HepG2 (cell line): ENCODE measurements around the gene MISP3. TPM values are rescaled to one million over a fixed set of nuclear protein-coding genes. Genes with fewer than 3 reads are reported as not detected.

ENCODE experiments used
- AHR ChIP-seq: IDR thresholded peaks from 2 replicates; pipeline ENCODE4 v1.6.1; 2018; ENCODE audit warnings: missing genetic modification reagents, missing compliant biosample characterization
- CHD4 ChIP-seq: fragments of 200-600 bp; sonication (generic); IDR thresholded peaks from 2 replicates; pipeline ENCODE4 v1.7.0; 2017; ENCODE audit warnings: mild to moderate bottlenecking, low read length, borderline replicate concordance
- DR1 ChIP-seq: sonication (generic); formaldehyde crosslinking; IDR thresholded peaks from 2 replicates; pipeline ENCODE4 v1.8.0; 2021; ENCODE audit warnings: mild to moderate bottlenecking, missing genetic modification reagents, inconsistent platforms
- HIVEP1 ChIP-seq: sonication (generic); formaldehyde crosslinking; IDR thresholded peaks from 2 replicates; pipeline ENCODE4 v1.4.0; 2020; ENCODE audit warnings: mild to moderate bottlenecking, missing genetic modification reagents
- IRF2 ChIP-seq: IDR thresholded peaks from 2 replicates; pipeline ENCODE4 v1.6.1; 2018; ENCODE audit warnings: missing genetic modification reagents, missing compliant biosample characterization
- NFIC ChIP-seq: IDR thresholded peaks from 2 replicates; pipeline ENCODE4 v1.6.1; 2012; ENCODE audit warnings: mild to moderate bottlenecking, low read length, inconsistent platforms
- NR1H2 ChIP-seq: sonication (generic); formaldehyde crosslinking; IDR thresholded peaks from 2 replicates; pipeline ENCODE4 v1.8.1; 2022; ENCODE audit warnings: low read depth, missing genetic modification reagents, borderline replicate concordance
- NR2F2 ChIP-seq: IDR thresholded peaks from 2 replicates; pipeline ENCODE4 v1.6.1; 2012; ENCODE audit warnings: low read depth, inconsistent platforms, borderline replicate concordance
- RCOR2 ChIP-seq: IDR thresholded peaks from 2 replicates; pipeline ENCODE4 v1.6.1; 2016; ENCODE audit warnings: missing biosample characterization, missing genetic modification reagents
- SIN3A ChIP-seq: IDR thresholded peaks from 2 replicates; pipeline ENCODE4 v1.6.1; 2011; ENCODE audit warnings: low read depth, mild to moderate bottlenecking, control low read depth, low read length, borderline replicate concordance
- SMC3 ChIP-seq: IDR thresholded peaks from 2 replicates; pipeline ENCODE4 v1.6.1; 2011; ENCODE audit warnings: low read length, improper control_type of control experiment
- SP5 ChIP-seq: IDR thresholded peaks from 2 replicates; pipeline ENCODE4 v1.6.1; 2016; ENCODE audit warnings: low read depth, borderline replicate concordance
- SRF ChIP-seq: IDR thresholded peaks from 2 replicates; pipeline ENCODE4 v1.6.1; 2011; ENCODE audit warnings: mild to moderate bottlenecking, low read depth, low read length, moderate library complexity
- XRCC5 ChIP-seq: fragments of 200-400 bp; formaldehyde crosslinking; optimal IDR thresholded peaks from 2 replicates; pipeline ENCODE3; 2017; ENCODE audit warnings: mild to moderate bottlenecking, low read length
- YY1 ChIP-seq: IDR thresholded peaks from 2 replicates; pipeline ENCODE4 v1.6.1; 2011; ENCODE audit warnings: low read length, low read depth, moderate library complexity, mild to moderate bottlenecking; ENCODE audit not compliant: insufficient read depth, insufficient replicate concordance
- ZBTB42 ChIP-seq: sonication (generic); formaldehyde crosslinking; IDR thresholded peaks from 2 replicates; pipeline ENCODE4 v1.5.0; 2020; ENCODE audit warnings: mild to moderate bottlenecking, missing genetic modification reagents
- ZC3H13 ChIP-seq: sonication (generic); formaldehyde crosslinking; IDR thresholded peaks from 2 replicates; pipeline ENCODE4 v1.8.1; 2023; ENCODE audit warnings: mild to moderate bottlenecking, missing genetic modification reagents, moderate library complexity
- ZFP36L1 ChIP-seq: sonication (generic); formaldehyde crosslinking; IDR thresholded peaks from 2 replicates; pipeline ENCODE4 v1.8.0; 2022; ENCODE audit warnings: mild to moderate bottlenecking, missing genetic modification reagents, moderate library complexity
- ZFX ChIP-seq: sonication (generic); formaldehyde crosslinking; IDR thresholded peaks from 2 replicates; pipeline ENCODE4 v1.4.0; 2020; ENCODE audit warnings: mild to moderate bottlenecking, low read depth, missing genetic modification reagents, moderate library complexity
- ZFYVE20 ChIP-seq: sonication (generic); formaldehyde crosslinking; IDR thresholded peaks from 2 replicates; pipeline ENCODE4 v1.8.0; 2023; ENCODE audit warnings: low read depth, mild to moderate bottlenecking, moderate library complexity, missing genetic modification reagents, borderline replicate concordance
- ZNF253 ChIP-seq: sonication (generic); formaldehyde crosslinking; IDR thresholded peaks from 2 replicates; pipeline ENCODE4 v1.8.0; 2022; ENCODE audit warnings: mild to moderate bottlenecking, missing genetic modification reagents, borderline replicate concordance
- ZNF256 ChIP-seq: sonication (generic); formaldehyde crosslinking; conservative IDR thresholded peaks from 2 replicates; pipeline ENCODE4 v1.4.0; 2020; ENCODE audit warnings: missing genetic modification reagents
- ZNF3 ChIP-seq: IDR thresholded peaks from 2 replicates; pipeline ENCODE4 v1.7.0; 2017; ENCODE audit warnings: inconsistent platforms
- polyA plus RNA-seq, 8 experiments: library from polyadenylated mRNA; depleted of rRNA in 3 of 8; stranded (reverse) in 7 of 8; unstranded in 1 of 8; fragments of >200 nt; fragmentation: Illumina TruSeq in 4 of 8; extraction: Trizol in 4 of 8; gene quantifications; 2 replicates each; pipeline versions ENCODE4 v1.2.1 to v1.2.3, GENCODE V29; 2011 to 2016; ENCODE audit warnings: low read depth in 4 of 8, missing spikeins in 1 of 8, mixed read lengths in 1 of 8; ENCODE audit not compliant: insufficient read depth in 1 of 8
- total RNA-seq, 5 experiments: library from RNA; depleted of rRNA; stranded (reverse); fragments of >200 nt; fragmentation: Illumina TruSeq; extraction: Trizol; gene quantifications; 2 replicates each; pipeline ENCODE4 v1.2.3, GENCODE V29; 2016; ENCODE audit warnings: low read depth in 1 of 5
- TF ChIP-seq, protein P1 (sequence below): sonication (generic); formaldehyde crosslinking; IDR thresholded peaks from 2 replicates; pipeline ENCODE4 v1.8.1; 2023; ENCODE audit warnings: mild to moderate bottlenecking, missing genetic modification reagents
- TF ChIP-seq, protein P2 (sequence below): sonication (generic); formaldehyde crosslinking; conservative IDR thresholded peaks from 2 replicates; pipeline ENCODE4 v1.4.0; 2020; ENCODE audit warnings: missing genetic modification reagents
- TF ChIP-seq, protein P3 (sequence below): sonication (generic); formaldehyde crosslinking; IDR thresholded peaks from 2 replicates; pipeline ENCODE4 v1.9.0; 2022; ENCODE audit warnings: missing genetic modification reagents, mild to moderate bottlenecking, borderline replicate concordance
- TF ChIP-seq, protein P4 (sequence below): sonication (generic); formaldehyde crosslinking; IDR thresholded peaks from 2 replicates; pipeline ENCODE4 v1.5.0; 2020; ENCODE audit warnings: missing genetic modification reagents, mild to moderate bottlenecking, borderline replicate concordance

Gene MISP3
- total and polyA plus RNA-seq, 2 of the 13 experiments (the other 11 are each of a cell fraction or from before 2014, with no cell fraction given), result 2.5 to 5.4 TPM

DNA sequence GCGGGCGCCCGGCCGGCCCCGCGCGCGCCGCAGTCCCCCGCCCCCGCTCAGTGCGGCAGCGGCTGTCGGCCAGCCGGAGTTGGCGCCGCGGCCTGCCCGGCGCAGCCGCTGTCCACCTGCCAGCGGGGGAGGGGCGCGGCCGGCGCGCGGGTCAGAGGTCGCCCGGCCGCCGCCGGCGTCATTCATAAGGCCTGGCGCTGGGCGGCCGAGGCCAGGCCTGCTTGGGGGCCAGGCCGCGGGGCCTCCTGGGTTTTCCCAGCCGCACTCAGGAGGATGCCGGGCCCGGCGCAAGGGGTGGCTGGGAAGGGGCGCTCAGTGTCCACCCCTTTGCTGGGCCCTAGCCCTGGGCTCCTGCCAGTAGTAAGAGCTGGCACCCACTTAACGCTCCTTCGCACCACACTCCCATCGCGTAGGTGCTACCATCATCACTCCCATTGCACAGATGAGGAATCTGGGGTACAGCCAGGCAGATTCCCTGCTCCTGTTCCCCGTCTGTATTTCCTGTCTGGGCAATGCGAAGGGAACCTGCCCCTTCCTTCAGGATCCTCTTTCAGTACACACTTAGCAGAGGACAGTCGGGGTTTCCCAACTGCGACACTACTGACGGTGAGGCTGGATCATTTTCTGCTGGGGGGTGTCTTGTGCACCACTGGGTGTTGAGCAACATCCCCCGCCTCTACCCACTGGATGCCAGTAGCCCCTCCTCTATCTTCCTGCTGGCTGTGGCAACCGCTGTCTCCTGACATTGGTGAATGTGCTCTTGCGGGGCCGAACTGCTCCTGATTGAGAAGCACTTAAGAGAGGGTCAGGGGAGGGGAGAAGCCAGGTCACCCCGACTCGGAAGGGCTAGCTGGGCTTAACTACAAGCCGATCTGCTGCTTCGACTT lies 45.8 kb downstream of the MISP3 start (continued):
- TF ChIP-seq, protein P1, sequence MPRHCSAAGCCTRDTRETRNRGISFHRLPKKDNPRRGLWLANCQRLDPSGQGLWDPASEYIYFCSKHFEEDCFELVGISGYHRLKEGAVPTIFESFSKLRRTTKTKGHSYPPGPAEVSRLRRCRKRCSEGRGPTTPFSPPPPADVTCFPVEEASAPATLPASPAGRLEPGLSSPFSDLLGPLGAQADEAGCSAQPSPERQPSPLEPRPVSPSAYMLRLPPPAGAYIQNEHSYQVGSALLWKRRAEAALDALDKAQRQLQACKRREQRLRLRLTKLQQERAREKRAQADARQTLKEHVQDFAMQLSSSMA, result no peak
- TF ChIP-seq SIN3A (no peak; the same call in 1 of the 2 replicates), SMC3 (no peak), XRCC5 (peak; percentile 63), RCOR2 (CRISPR knock-in tag) (no peak), ZFYVE20 (CRISPR knock-in tag) (no peak), HIVEP1 (CRISPR knock-in tag) (peak; percentile 77; the same call in 1 of the 2 replicates), ZNF256 (no peak), ZC3H13 (CRISPR knock-in tag) (peak; percentile 58; the same call in 1 of the 2 replicates), DR1 (no peak), CHD4 (no peak), ZFP36L1 (CRISPR knock-in tag) (peak; percentile 60; the same call in 1 of the 2 replicates), ZBTB42 (CRISPR knock-in tag) (no peak), SRF (no peak), ZNF253 (no peak), NR1H2 (CRISPR knock-in tag) (no peak), NFIC (no peak), NR2F2 (peak; percentile 43; the same call in 1 of the 2 replicates), AHR (CRISPR knock-in tag) (no peak; the same call in 1 of the 2 replicates), IRF2 (CRISPR knock-in tag) (no peak; the same call in 1 of the 2 replicates), YY1 (no peak), SP5 (CRISPR knock-in tag) (0 out of 2 replicates have a peak, but pooled peaks have one; percentile 6), ZNF3 (CRISPR knock-in tag) (peak; percentile 38; the same call in 1 of the 2 replicates), ZFX (CRISPR knock-in tag) (peak; percentile 95)
- TF ChIP-seq, protein P2, sequence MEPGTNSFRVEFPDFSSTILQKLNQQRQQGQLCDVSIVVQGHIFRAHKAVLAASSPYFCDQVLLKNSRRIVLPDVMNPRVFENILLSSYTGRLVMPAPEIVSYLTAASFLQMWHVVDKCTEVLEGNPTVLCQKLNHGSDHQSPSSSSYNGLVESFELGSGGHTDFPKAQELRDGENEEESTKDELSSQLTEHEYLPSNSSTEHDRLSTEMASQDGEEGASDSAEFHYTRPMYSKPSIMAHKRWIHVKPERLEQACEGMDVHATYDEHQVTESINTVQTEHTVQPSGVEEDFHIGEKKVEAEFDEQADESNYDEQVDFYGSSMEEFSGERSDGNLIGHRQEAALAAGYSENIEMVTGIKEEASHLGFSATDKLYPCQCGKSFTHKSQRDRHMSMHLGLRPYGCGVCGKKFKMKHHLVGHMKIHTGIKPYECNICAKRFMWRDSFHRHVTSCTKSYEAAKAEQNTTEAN, result peak; percentile 74; the same call in 1 of the 2 replicates
- TF ChIP-seq, protein P3, sequence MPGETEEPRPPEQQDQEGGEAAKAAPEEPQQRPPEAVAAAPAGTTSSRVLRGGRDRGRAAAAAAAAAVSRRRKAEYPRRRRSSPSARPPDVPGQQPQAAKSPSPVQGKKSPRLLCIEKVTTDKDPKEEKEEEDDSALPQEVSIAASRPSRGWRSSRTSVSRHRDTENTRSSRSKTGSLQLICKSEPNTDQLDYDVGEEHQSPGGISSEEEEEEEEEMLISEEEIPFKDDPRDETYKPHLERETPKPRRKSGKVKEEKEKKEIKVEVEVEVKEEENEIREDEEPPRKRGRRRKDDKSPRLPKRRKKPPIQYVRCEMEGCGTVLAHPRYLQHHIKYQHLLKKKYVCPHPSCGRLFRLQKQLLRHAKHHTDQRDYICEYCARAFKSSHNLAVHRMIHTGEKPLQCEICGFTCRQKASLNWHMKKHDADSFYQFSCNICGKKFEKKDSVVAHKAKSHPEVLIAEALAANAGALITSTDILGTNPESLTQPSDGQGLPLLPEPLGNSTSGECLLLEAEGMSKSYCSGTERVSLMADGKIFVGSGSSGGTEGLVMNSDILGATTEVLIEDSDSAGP, result peak; percentile 65; the same call in 1 of the 2 replicates
- TF ChIP-seq, protein P4, sequence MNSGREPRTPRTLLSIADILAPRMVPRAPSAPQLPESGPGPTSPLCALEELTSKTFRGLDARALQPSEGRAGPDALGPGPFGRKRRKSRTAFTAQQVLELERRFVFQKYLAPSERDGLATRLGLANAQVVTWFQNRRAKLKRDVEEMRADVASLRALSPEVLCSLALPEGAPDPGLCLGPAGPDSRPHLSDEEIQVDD (CRISPR knock-in tag), result 0 out of 2 replicates have a peak, but pooled peaks have one; percentile 62
